Endothelial cell of umbilical vein (primary cell): ENCODE measurements around the gene SPPL2C. TPM values are rescaled to one million over a fixed set of nuclear protein-coding genes. Genes with fewer than 3 reads are reported as not detected.

ENCODE experiments used
- BruUV-seq: library from RNA; stranded (reverse); fragments of 400-500 nt; replicated peaks from 2 replicates; lab custom pipeline; 2021; lab: Mats Ljungman, UMichigan
- CTCF ChIA-PET: fragments of 300-600, 350-600 bp; sonication (Branson Sonifier 250); formaldehyde crosslinking; loops from one replicate; lab custom pipeline; 2021; ENCODE audit warnings: antibody characterized with exemption, inconsistent platforms; lab: Charles Lee
- POLR2A ChIA-PET: fragments of 300-600, 350-600 bp; sonication (Branson Sonifier 250); formaldehyde crosslinking; loops from one replicate; lab custom pipeline; 2021; ENCODE audit warnings: antibody characterized with exemption, inconsistent platforms; lab: Charles Lee
- DNase-seq: peaks from one replicate; pipeline ENCODE4 v3.0.0-alpha.2; 2011; ENCODE audit warnings: low read depth, low spot score
- FAIRE-seq: peaks from 2 replicates; lab custom pipeline; 2011; peaks lifted over from hg19 to GRCh38; lab: Jason Lieb, UNC
- H2AFZ ChIP-seq: 2 replicates; pipeline ENCODE4 v1.6.0; 2012; ENCODE audit warnings: low read depth, low read length, control low read depth, inconsistent platforms
- H3K27ac ChIP-seq: 2 replicates; pipeline ENCODE4 v1.5.1; 2011; ENCODE audit warnings: low read depth, mild to moderate bottlenecking, control low read depth, low read length, moderate library complexity; ENCODE audit not compliant: insufficient read depth
- H3K27me3 ChIP-seq, 2 experiments: 2 replicates each; pipeline versions ENCODE4 v1.6.0 to v1.6.1; 2011; ENCODE audit warnings: low read length in 2 of 2, mixed read lengths in 1 of 2; ENCODE audit not compliant: control insufficient read depth in 2 of 2, insufficient read depth in 2 of 2
- H3K36me3 ChIP-seq, 2 experiments: 2 replicates in 1 of 2; 3 replicates in 1 of 2; pipeline ENCODE4 v1.5.1; 2011; ENCODE audit warnings: low read length in 2 of 2, mild to moderate bottlenecking in 1 of 2, moderate library complexity in 1 of 2; ENCODE audit not compliant: control insufficient read depth in 2 of 2, insufficient read depth in 2 of 2; ENCODE audit errors: extremely low read depth in 1 of 2
- H3K4me1 ChIP-seq: 3 replicates; pipeline ENCODE4 v1.5.1; 2011; ENCODE audit warnings: mild to moderate bottlenecking, low read length; ENCODE audit not compliant: control insufficient read depth, insufficient read depth; ENCODE audit errors: extremely low read depth
- H3K4me2 ChIP-seq: 2 replicates; pipeline ENCODE4 v1.6.1; 2011; ENCODE audit warnings: low read length, control low read depth, mixed read lengths; ENCODE audit not compliant: insufficient read depth
- H3K4me3 ChIP-seq, 3 experiments: fragments of 200-600 bp in 1 of 3; sonication (generic), shearing (Covaris generic) in 1 of 3; replicated peaks in 1 of 3; 2 replicates each; pipeline ENCODE4 v1.5.1; 2011 to 2016; ENCODE audit warnings: control low read depth in 3 of 3, low read length in 3 of 3, mild to moderate bottlenecking in 2 of 3, inconsistent platforms in 1 of 3, low read depth in 1 of 3, moderate library complexity in 1 of 3; ENCODE audit not compliant: insufficient read depth in 1 of 3
- H3K79me2 ChIP-seq: 2 replicates; pipeline ENCODE4 v1.6.0; 2012; ENCODE audit warnings: low read length, inconsistent platforms; ENCODE audit not compliant: control insufficient read depth, insufficient read depth
- H3K9ac ChIP-seq: replicated peaks from 2 replicates; pipeline ENCODE3; 2011; ENCODE audit warnings: low read length, control low read depth; ENCODE audit not compliant: insufficient read depth; ENCODE audit errors: extremely low read depth
- H3K9me1 ChIP-seq: replicated peaks from 3 replicates; pipeline ENCODE4 v1.6.0; 2011; ENCODE audit warnings: mild to moderate bottlenecking, low read length; ENCODE audit not compliant: control insufficient read depth, insufficient read depth; ENCODE audit errors: extremely low read depth
- H3K9me3 ChIP-seq: replicated peaks from 2 replicates; pipeline ENCODE4 v1.5.1; 2012; ENCODE audit warnings: low read length, inconsistent platforms; ENCODE audit not compliant: control insufficient read depth, insufficient read depth
- H4K20me1 ChIP-seq: replicated peaks from 2 replicates; pipeline ENCODE3; 2011; ENCODE audit warnings: mild to moderate bottlenecking, low read length; ENCODE audit not compliant: control insufficient read depth, insufficient read depth; ENCODE audit errors: extremely low read depth
- EZH2 ChIP-seq: IDR thresholded peaks from 2 replicates; pipeline ENCODE4 v1.6.1; 2012; ENCODE audit warnings: borderline replicate concordance, low read depth, mild to moderate bottlenecking, moderate library complexity, low read length, inconsistent platforms; ENCODE audit not compliant: severe bottlenecking
- FOS ChIP-seq: IDR thresholded peaks from 2 replicates; pipeline ENCODE4 v1.6.1; 2011; ENCODE audit warnings: mild to moderate bottlenecking, low read length, moderate library complexity, borderline replicate concordance; ENCODE audit not compliant: insufficient read depth
- GATA2 ChIP-seq: IDR thresholded peaks from 2 replicates; pipeline ENCODE4 v1.7.0; 2011; ENCODE audit warnings: low read depth, mild to moderate bottlenecking, moderate library complexity, mixed read lengths, low read length; ENCODE audit not compliant: insufficient read length, insufficient read depth
- JUN ChIP-seq: IDR thresholded peaks from 2 replicates; pipeline ENCODE4 v1.6.1; 2011; ENCODE audit warnings: borderline replicate concordance, low read depth; ENCODE audit not compliant: insufficient read length, insufficient read depth
- MYC ChIP-seq: IDR thresholded peaks from one replicate; pipeline ENCODE4 v1.6.1; 2011; ENCODE audit warnings: mild to moderate bottlenecking, low read depth, low read length
- POLR2A ChIP-seq: IDR thresholded peaks from 2 replicates; pipeline ENCODE4 v1.6.1; 2012; ENCODE audit warnings: low read depth, mild to moderate bottlenecking, control low read depth, low read length
- POLR2AphosphoS5 ChIP-seq: IDR thresholded peaks from 2 replicates; pipeline ENCODE4 v1.6.1; 2012; ENCODE audit warnings: low read depth, mild to moderate bottlenecking, control low read depth, low read length, moderate library complexity; ENCODE audit not compliant: insufficient read depth
- dilution Hi-C: fragments of 300-500 bp; cut with MboI; formaldehyde crosslinking; loops from one replicate; pipeline ENCODE4 v1.15.0; 2019; ENCODE audit warnings: low sequenced_read_pairs; ENCODE audit not compliant: extremely low pct_ligation_motif_present
- intact Hi-C: fragments of 100-400 bp; cut with micrococcal nuclease; formaldehyde crosslinking; loops from one replicate; pipeline ENCODE4 v1.10.0; 2022
- polyA plus RNA-seq, 4 experiments: library from polyadenylated mRNA; depleted of rRNA in 3 of 4; stranded (reverse) in 3 of 4; unstranded in 1 of 4; fragments of >200 nt; gene quantifications; 2 replicates each; pipeline versions ENCODE4 v1.2.1 to v1.2.3, GENCODE V29; 2011 to 2012; ENCODE audit warnings: missing spikeins in 1 of 4
- total RNA-seq: library from RNA; stranded (reverse); gene quantifications from 2 replicates; pipeline ENCODE4 v1.2.3, GENCODE V29; 2021
- TF ChIP-seq, protein P1 (sequence below): IDR thresholded peaks from 2 replicates; pipeline ENCODE4 v1.6.1; 2011; ENCODE audit not compliant: insufficient read depth, insufficient read length
- TF ChIP-seq, protein P2 (sequence below), 2 donors: IDR thresholded peaks; 1 replicate in 1 of 2; 2 replicates in 1 of 2; pipeline ENCODE4 v1.5.1; 2011; ENCODE audit warnings: low read length in 2 of 2, mild to moderate bottlenecking in 2 of 2, moderate library complexity in 2 of 2, control low read depth in 1 of 2, inconsistent platforms in 1 of 2, low read depth in 1 of 2; ENCODE audit not compliant: insufficient read depth in 1 of 2; ENCODE audit errors: extremely low read depth in 1 of 2

Gene SPPL2C
- total and polyA plus RNA-seq, 2 donors (not counting 3 experiments of a cell fraction or from before 2014, with no cell fraction given) = not detected

DNA sequence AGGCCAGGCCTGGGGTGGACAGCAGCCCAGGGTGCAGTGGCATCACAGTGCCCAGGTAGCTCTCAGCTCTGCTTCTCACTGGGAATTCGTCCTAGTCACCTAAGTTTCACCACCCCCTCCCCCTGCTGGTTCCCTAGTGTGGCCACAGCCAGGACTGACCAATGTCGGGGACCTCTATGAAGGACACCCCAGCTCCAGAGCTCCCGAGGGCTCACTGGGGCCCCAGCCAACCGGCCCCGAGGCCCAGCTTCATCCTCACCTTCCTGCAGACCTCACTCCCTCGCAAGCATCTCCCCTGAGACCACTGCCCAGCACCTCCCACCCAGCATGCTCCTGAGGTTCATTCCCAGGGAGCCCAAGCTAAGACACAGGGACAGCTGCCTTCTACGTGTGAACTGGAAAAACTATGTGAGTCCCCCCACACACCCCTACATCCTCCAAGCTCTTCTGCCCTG is 4.9 kb downstream of the SPPL2C start:
- Histone ChIP-seq H3K9me1 (no peaks in the 10 kb centered on the region), H3K9me3 (no peaks in the 10 kb centered on the region), H3K27ac (no peak overlapping the region), H4K20me1 (no peaks in the 10 kb centered on the region), H3K4me2 (no peak overlapping the region), H3K4me1 (no peaks in the 10 kb centered on the region), H3K9ac (no peak overlapping the region), H3K79me2 (no peaks in the 10 kb centered on the region), H3K27me3 (peaks cover 0 to 4% of the 10 kb centered on the region in 2 experiments), H3K36me3 (no peaks in the 10 kb centered on the region), H3K4me3 (no peak overlapping the region), H2AFZ (no peak overlapping the region)
- POLR2A ChIA-PET = no interaction called here
- dilution Hi-C loops = no loop called here
- no TSS peak for BruUV-seq
- CTCF ChIA-PET = interaction anchor here (0.7 to 2.0 kb wide), 6 partner anchors 18 to 630 kb away, joined by 3 to 12 read pairs (median 3); no protein-coding TSS in a partner anchor
- intact Hi-C loops = no loop called here
- no peak for TF ChIP-seq POLR2AphosphoS5
- TF ChIP-seq EZH2 = no peak
- no peak for TF ChIP-seq GATA2
- TF ChIP-seq JUN = no peak
- TF ChIP-seq, protein P1, sequence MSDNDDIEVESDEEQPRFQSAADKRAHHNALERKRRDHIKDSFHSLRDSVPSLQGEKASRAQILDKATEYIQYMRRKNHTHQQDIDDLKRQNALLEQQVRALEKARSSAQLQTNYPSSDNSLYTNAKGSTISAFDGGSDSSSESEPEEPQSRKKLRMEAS = no peak
- no peak for TF ChIP-seq POLR2A
- TF ChIP-seq, protein P2, sequence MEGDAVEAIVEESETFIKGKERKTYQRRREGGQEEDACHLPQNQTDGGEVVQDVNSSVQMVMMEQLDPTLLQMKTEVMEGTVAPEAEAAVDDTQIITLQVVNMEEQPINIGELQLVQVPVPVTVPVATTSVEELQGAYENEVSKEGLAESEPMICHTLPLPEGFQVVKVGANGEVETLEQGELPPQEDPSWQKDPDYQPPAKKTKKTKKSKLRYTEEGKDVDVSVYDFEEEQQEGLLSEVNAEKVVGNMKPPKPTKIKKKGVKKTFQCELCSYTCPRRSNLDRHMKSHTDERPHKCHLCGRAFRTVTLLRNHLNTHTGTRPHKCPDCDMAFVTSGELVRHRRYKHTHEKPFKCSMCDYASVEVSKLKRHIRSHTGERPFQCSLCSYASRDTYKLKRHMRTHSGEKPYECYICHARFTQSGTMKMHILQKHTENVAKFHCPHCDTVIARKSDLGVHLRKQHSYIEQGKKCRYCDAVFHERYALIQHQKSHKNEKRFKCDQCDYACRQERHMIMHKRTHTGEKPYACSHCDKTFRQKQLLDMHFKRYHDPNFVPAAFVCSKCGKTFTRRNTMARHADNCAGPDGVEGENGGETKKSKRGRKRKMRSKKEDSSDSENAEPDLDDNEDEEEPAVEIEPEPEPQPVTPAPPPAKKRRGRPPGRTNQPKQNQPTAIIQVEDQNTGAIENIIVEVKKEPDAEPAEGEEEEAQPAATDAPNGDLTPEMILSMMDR (IDR thresholded peaks at IDR 0.05; ENCODE audit: extremely low read depth in 1 of 2, insufficient read depth in 1 of 2, low read depth in 1 of 2, low read length in 2 of 2) = no peak
- TF ChIP-seq MYC = no peak
- no peak for TF ChIP-seq FOS
- no peak for FAIRE-seq
- DNase-seq = no peak
